Sigmoid colon (tissue), 3 donors: ENCODE results near the gene PLPP1.

Experiments used
- CTCF ChIP-seq, 4 experiments: fragments of 450-650 bp in 3 of 4; fragments of 200-600 bp in 1 of 4; IDR thresholded peaks; one replicate each; pipeline ENCODE4 v1.5.1; 2016 to 2019; ENCODE audit warnings: antibody characterized with exemption in 4 of 4, mild to moderate bottlenecking in 3 of 4, moderate library complexity in 2 of 4
- POLR2A ChIP-seq, 2 donors: fragments of 450-650 bp; IDR thresholded peaks; one replicate each; pipeline ENCODE4 v1.6.1; 2016; ENCODE audit warnings: antibody characterized with exemption in 2 of 2, mild to moderate bottlenecking in 2 of 2, moderate library complexity in 2 of 2

- TF ChIP-seq CTCF (IDR thresholded peaks at IDR 0.05) (no peak), POLR2A (IDR thresholded peaks at IDR 0.05) (no peak)
These were observed 24.8 kb downstream of the PLPP1 start for GRCh38 chr5:55509796-55510522.
